Inferior parietal cortex (tissue), 1 donor: ENCODE results near the gene SLC35F1.

ENCODE experiments used
- DNase-seq: peaks from one replicate; pipeline ENCODE4 v3.0.0-alpha.2; 2016; ENCODE audit errors: extremely low spot score

Gene SLC35F1

DNA sequence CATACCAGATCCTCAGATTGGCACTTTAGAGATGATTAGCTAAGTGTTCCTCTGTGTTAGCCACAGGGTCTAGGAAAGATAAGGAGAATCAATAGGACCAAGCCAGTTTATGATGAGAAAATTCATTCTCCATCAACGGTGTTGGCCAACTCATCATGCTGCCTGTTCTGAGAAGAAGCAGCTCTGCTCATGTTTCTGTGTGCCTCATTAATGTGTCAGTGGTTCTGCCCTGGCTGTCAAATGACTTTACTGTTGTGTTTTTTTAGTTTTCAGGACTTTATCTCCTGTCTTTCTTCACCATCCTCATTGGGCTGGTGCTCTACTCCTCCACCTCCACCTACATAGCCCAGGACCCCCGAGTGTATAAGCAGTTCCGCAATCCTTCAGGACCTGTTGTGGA, 406.7 kb downstream of the SLC35F1 start:
- DNase-seq, result no peak

DNA sequence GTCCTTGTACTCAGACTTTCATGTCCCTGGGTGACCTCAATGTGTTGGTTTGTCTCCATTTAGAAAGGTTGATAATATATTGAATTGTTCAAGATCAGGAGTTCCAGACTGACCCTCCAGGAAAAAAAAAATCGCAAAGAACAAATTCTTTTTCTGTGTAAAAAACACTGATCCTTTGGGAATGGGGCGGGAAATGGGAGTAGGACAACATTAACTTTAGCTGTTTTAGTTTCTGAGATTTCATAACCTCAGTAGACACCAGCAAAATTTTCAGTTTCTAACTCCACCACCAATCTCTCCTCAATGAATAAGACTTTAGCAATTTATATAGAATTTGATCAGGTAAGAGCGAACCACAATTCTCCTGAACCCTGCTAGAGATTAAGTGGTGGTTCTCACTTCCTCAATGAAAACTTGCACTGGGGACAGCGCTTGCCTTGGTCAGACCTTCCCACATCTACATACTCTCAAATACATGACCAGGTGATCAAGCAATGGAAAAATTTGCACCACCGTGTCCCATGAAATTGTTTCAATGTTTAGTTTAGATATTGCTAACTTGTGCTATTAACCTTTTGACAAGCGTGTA, 409.8 kb downstream of the SLC35F1 start:
- DNase-seq, result no peak

DNA sequence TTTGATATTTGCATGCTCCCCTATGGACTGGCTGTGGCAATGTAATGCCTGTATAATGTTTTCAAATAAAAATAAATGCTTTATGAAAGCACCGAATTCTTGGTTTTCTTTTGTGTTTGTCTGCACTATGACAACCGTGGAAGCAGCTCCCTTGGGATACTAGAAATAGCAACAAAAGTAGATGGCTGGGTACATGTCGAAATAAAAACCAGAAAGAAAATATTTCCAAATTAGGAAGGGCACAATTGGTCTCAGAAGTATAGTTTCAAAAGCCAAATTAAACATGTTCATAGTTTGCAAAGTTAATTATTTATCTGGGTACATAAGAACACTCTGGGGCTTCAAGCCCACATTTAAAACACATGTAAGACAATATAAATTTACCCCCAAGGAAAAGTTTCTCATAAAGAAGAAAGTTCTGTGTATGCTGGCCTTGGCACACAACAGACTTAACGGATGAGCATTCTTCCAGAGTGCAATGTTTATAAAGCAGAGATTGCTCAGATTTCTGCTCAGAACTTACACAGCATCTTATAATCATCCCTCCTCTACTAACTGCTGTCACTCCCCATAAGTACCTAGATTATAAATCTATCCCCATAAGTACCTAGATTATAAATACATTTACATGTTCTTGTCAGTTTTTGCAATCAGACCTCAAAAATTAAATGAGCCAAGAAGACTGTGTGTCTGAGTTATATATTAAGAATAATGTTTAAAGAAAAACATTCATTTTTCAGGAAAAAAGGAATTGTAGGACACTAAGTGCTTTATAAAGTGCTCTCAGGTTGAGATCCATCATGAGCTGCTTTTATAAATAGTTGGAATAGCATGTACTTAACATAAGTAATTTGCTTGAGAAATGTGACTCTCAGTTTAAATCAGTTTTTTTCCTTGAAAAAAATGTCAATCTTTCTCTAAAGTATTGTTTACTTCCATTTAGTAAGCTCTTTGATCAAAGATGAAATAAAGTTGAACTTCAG, 410.8 kb downstream of the SLC35F1 start:
- no peak for DNase-seq

DNA sequence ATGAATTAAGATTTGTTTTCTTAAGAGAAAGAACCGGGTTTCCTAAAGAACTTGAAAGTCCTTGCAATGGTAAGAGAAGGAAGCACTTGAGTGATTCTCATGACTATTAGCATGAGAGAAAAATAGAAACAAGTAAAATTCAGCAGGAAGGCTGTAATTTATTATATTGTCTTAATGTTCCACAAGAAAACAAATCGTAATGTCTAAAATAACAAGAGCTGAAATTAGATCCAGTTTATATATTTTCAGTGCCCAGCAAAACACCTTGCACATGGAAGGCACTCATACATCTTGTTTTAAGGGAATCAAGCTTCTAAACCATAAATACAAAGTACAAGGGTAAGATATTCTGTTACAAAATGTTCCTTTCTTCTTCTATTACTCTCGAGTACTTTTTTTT, 411.6 kb downstream of the SLC35F1 start:
- no peak for DNase-seq

DNA sequence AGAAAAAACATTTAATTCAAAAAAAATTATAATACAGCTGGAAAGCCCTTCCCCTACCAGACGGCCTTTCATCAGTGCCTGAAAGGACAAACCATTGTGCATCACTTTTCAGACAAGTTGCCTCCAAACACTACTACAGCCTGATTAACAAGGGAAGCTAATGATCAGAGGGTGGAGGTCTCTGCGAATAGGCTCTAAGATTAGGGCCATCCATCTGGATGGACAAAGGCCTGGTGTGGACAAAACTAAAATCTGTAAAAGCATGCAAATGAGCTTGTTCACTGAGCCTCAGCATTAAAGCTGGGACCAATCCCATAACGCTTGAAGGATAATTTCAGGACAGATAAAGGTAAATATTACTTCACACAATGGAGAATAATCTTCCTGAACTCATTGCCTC, 412.4 kb downstream of the SLC35F1 start:
- DNase-seq, result no peak

DNA sequence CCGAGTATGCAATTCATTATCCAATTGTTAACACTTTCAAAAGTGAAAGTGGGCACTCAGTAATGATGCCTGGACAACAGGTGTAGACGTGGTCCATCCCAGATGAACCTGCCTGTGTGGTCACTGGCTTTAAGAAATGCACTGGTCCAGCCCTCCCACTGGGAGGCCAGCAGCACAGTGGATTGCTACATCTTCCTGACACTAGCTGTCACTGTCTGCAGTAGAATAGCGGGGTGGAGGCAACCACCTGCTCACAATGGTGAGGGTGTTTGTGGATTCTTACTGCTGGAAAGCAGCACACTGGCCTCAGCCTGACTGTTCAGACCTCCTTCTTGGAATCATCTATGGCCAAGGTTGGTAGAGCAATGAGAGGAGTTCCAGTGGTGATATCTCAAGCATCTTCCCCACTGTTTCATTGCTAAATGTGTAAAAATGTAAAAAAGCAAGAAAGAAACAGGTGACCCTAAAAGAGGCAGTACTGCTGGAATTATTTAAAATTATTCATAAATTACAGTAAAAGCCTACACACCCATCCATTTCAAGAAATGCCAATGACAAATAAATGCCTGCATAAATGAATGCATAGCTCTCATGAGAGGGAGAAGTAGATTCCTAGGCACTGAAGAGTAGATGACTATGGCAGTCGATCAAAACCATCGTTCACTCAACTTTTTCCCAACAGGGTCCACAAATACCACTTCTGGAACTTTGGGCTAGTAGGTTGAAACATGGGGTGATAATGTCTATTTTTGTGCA, 413.0 kb downstream of the SLC35F1 start:
- no peak for DNase-seq

DNA sequence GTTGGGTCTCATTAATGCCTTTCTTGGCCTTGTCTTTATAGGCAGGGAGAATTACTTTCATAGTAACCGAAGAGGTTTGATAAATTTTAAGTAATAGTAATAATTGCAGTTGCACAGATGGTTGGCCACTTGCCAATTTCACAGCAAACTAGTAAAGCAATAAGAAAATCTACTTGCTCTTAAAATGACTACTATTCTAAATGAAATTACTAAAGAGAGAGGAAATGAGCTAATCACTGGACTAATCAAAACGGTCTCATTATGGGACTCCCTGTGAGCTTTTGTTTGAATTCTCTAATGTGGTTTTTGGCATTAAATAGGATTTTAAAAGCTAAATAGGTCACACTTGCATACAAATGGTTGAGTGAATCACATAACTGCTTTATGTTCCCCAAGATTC, 413.6 kb downstream of the SLC35F1 start:
- no peak for DNase-seq

DNA sequence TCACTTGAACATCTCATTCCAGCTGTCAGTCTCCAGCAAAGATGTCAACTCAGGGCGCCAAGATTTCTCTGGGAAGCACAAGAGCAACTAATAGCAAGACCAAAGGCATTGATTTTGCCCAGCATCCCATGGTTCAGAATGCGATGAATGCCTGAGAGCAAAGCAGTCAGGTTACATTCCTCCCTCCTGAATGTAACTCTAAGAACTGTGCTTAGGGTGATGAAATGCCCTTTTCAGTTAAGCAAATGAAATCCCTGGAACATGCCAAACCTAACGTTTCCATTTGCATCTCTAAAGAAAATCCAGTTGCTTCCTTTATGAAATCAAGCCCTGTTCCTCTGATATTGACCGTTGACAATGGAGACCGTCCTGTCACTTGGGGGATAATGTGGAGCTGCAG, 417.1 kb downstream of the SLC35F1 start:
- DNase-seq, result no peak

DNA sequence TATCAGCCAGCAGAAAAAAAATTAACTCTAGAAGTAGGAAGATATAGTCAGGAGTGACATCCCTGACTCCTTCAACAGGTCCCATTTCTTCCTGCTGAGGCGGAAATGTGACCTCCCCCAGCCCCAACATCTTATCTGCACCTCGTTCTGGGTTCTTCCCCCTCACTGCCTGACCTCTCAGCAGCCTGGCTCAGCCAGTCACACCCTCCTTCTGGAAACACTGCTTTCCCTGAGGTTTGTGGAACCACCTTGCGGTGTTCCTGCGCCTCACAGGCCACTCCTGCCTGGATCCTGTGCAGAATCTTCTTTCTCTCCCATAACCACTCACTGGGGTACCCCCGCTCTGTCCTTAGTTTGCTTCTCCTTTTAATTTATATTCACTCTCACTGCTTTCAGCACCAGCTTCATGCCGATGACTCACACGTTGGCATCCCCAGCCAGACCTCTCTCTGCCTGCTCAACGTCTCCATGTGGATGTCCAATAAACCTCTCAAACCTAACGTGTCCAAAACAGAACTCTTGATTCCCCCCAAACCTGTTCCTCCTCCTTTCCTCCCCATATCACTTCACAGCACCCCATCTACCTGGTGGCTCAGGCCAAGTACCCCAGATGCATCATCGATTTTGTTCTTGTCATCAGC, 418.3 kb downstream of the SLC35F1 start:
- DNase-seq, result no peak

DNA sequence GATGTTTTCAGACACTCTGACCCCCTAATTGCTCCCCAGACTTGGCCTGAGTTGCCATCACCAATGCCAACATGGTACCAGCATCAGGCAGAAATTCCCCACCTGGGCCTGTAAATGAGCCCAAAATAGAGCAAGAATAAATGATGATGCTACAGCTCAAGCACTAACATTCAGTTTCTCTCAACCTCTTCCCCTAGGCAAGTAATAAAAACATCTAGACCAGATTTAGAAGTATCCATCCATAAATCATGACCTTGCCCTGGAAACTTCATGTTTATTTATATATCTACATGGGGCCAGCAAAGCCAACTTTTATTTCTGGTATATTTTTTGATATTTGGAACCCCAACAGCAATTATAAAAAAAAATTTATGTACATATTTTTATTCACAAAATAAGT, 419.6 kb downstream of the SLC35F1 start:
- no peak for DNase-seq

DNA sequence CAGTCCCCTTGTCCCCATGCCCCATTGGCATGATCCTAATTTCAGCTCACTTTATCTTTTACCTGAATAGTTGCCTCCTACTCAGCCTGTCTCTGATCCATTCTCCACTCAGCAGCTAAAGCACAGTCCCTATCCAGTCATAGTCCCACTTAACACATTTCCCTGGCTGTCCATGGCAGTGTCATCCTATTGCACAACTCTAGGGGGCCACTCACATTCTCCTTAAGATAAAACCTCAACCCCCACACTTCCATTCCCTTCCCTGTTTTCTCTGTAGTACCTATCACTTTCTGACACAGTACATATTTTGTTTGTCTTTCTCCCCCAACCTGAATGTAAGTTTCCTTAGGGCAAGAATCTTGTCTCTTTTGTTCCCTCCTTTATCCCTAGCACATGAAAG, 420.2 kb downstream of the SLC35F1 start:
- DNase-seq, result no peak

DNA sequence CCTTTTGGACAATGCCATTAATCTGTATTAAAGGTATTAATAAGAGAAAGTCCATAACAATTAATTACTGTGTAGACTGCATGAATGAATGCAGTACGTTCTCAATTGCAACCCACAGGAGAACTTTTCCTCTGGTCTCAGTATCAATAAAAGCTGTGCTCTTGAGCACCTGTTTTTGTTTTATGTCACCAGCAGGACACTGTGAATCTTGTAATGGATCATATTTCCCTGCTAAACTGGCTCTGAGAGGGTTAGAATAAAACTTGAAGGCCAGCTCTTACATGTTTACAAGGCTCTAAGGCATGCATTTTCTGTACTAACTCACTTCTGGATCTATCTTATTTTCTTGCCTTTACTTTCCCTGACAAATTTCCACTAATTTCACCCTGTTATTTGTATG, 426.7 kb downstream of the SLC35F1 start:
- DNase-seq, result no peak

DNA sequence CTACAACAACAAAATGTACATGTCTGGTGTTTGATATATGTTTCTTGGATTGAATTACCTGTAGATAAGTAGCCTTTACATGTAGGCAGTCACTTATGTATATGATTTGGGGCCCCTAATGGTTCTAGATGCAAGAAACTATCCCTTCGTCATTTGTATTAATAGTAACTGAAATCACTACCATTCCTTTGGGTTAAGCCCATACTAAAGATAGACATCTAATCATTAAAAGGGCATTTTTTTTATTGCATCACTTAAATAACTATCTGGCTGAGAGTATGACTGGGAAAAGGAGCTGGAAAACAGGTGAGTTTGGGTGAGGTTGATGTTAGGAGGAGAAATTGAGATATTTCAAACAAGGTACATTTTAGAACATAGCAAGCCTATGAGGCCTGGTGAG, 427.6 kb downstream of the SLC35F1 start:
- DNase-seq, result no peak

DNA sequence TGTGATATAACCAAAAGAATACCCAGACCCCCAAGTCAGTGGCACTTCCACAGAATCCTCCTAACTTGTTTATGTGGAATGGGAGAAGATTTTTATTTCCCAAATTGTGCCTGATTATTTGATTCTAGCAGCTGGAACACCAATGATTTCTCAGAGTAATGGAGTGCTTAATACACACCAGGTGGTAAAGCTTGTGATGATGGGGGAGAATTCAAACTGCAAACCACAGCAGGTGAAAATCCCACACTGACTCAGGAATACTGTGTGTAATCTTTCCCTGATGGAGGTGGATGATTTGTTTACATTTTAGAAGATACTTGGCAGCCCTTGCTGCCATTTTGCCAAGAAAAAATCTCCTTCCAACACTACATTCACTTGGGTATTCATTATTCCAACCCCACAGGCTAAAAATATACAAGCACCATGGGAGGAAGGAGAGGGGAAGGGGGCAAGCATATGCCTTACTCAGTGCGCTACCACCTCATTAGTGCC, 428.3 kb downstream of the SLC35F1 start:
- DNase-seq, result no peak

DNA sequence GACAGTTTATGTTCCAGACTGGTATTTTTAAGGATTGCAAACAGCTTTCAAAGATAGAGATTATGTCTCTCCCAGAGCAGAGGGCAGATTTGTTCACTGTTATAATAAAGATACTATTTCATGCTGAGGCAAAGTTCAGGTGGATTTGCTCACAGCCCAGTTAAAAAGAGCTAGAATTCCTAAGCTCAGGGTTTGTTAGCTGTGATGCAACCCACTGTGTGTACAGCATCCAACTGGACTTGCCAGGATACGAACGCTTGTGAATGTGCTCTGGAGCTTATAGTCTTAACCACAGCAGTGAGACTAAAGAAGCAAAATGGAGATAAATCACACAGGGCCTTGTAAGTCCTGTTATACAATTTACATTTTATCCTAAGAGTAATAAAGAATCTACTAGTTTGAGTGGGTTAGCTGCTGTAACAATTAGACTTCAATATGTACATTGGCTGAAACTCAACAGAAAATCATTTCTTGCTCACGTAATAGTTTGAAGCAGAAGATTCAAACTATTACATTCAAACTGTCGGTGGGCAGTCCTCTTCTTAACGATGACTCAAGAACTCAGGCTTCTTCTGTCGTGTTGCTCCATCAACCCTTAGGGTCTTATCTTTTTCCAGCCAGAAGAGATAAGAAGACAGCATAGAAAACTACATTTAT, 437.1 kb downstream of the SLC35F1 start:
- DNase-seq, result no peak

DNA sequence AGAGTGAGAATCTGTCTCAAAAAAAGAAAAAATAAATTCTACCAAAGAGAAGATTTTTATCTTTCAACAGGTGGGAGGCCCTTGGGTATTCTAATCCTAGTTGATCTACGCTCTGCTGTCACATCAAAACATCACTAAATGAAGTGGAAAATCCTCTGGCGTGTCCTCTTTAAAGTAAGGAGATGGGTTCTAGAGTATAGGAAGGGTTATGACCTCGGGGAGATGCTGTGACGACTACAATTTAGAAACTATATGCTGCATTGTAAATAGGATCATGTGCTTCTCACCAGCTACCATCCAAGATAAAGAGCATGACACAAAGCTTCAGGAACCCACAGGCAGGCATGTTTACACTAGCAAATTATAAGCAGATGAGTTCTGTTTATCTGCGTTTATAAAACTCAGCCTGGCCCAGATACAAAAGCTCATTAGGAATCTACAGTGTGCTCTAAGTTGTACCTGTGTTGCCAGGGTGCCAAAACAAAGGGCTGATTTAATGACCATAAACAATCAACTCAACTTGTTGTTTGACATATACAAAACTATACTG, 443.9 kb downstream of the SLC35F1 start:
- DNase-seq, result no peak

DNA sequence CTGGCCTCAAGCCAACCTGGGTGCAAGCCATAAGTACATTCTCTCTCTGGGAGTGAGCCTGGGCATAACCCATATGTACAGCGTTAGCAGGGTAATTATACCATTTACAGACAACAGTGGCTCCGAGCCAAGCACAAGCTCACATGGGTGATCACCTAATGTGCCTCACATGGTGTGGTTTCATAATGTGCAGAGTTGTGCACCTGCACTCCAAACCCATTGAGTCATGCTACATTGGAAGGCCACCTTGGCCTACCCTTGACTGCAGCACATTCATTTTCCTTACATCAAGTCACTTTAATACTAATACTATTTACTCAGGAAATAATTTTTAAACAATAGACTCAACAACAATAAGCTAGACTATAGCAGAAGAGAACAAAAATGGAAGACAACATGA, 446.5 kb downstream of the SLC35F1 start:
- no peak for DNase-seq

DNA sequence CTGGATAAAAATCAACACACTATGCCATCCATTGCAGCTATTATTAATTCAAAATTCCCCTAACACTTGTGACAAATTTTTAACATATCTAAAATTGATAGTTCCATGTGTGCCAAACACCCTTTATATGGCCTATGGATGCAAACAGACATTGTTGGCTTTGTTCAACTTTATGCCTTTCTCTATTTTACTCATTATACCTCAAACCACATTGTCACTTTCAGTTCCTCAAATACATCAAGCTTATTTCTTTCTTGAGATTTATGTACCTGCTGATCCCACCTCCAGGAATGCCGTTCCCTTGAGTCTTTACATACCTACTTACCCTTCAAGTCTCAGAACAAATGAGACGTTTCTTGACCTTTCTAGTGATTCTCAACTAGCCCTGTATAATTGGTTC, 447.6 kb downstream of the SLC35F1 start:
- no peak for DNase-seq

DNA sequence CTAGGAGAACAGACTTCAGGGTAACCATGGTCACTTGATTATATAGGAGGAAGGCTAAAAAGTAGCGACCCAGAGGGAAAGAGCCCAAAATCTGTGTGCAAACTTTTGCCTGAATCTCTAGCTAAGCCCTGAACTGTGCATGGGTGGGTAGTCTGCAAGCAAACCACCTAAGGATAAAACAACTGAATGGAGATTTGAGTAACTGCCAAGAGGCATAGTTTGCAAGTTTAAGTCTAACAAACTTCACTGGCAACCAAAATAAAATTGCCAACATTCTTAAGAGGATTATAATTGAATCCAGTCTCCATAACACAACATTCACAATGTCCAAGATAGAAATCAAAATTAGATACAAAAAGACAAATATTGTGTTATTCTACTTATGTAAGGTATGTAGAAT, 449.0 kb downstream of the SLC35F1 start:
- no peak for DNase-seq

DNA sequence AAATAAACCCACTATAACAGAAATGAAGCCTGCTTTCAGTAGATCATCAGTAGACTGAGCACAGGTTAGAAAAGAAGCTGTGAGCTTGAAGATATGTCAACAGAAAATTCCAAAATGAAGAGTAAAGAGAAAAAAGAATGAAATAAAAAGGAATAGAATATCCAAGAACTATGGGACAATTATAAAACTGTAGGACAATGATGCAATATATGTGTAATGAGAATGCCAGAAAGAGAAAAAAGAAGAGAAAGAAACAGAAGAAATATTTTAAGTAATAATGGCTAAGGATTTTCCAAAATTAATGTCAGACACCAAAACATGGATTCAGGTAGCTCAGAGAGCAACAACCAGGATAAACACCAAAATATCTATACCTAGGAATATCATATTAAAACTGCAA, 449.6 kb downstream of the SLC35F1 start:
- no peak for DNase-seq
